HG03520 (cell line): Measurements from ENCODE around the gene FAM228A.
"Not testable (repeated sequence)": the region's sequence is repeated elsewhere in the genome, so short reads cannot be mapped to it uniquely, and the experiment has no call there.

Experiments
- ATAC-seq: cut with Tn5 transposase; IDR thresholded peaks from one replicate; pipeline ENCODE4 v1.9.1; 2021; ENCODE audit warnings: mild to moderate bottlenecking, moderate library complexity; ENCODE audit not compliant: unreplicated experiment

The FAM228A gene

DNA sequence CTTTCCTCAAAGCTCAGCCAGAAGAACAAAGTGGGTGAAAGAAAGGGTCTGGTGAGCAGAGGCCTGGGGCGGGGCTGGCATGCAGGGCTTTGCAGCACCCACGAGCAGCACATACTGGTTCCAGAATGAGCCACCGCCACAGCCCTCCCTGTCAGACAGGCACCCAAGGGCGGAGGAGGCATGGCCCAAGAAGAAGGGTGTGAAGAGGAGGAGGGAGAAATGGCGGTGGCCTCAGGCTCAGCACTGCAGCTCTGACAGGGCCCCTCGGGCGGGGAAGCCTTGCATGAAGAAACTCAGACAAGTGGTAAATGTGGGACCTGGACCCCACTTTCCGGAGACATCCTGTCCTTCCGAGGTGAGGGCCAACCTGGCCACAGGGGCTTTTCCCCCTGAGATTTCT, 15.7 kb downstream of the FAM228A start:
- ATAC-seq: no peak

DNA sequence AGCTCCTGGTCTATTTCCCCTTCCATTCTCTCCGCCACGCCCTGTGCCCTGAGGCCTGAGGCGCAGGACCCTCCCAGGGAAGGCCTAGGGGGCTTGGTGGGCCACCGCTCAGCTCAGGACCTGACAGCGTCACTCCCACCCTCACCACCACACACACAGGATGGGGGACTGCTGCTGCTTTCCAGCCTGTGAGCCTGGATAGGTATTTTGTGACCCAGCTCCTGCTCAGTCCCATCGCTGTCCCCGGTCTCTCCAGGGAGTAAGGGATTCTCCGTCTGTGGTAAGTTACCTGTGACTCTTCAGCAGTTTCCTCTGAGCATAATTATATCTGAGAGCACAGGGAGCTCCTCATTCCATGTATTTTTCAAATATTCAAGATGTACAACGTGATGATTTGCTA, 16.3 kb downstream of the FAM228A start:
- no peak for ATAC-seq

DNA sequence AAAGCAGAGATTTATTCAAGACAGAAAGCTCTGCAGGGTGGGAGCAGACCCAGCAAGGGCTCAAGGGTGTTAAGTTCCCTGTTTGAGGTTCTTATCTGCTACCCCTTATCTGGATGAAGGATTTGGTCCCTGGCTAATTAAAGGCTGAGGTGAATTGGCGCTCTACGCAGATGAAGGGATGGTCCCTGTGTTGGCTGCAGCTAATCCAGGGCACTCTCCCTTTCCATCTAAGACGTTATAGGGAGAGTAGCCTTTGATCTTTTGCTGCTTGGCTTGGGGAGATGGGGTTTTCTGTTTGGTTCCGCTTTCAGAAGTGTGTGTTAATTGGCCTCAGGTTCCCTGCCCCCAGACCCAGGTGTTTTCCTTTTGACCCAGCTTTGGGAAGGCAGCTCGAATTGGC, 17.0 kb downstream of the FAM228A start:
- ATAC-seq: no peak

DNA sequence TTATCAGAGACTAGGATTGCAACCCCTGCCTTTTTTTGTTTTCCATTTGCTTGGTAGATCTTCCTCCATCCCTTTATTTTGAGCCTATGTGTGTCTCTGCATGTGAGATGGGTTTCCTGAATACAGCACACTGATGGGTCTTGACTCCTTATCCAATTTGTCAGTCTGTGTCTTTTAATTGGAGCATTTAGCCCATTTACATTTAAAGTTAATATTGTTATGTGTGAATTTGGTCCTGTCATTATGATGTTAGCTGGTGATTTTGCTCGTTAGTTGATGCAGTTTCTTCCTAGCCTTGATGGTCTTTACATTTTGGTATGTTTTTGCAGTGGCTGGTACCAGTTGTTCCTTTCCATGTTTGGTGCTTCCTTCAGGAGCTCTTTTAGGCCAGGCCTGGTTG, 22.4 kb downstream of the FAM228A start:
- ATAC-seq: not testable (repeated sequence)

GRCh38 chr2:24199968-24200590, 25.2 kb downstream of the FAM228A start:
- ATAC-seq: no peak

DNA sequence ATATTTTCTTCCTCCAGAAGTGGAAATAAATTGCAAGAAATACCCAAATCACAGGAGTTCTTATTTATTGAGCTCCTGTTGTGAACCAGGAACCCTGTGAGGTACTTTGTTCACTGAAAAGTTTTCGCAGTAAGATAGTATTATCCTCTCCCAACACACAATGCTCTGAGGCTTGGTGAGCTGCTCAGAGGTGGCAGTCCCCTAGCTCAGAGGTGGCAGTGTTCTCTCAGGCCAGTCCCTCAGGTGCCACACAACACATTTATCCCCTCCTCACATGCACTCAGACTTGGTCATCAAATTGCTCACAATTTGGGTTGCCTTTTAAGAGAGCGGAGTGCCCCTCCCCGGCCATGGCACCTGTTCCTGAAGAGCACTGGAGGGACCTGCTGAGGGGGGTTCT, 25.9 kb downstream of the FAM228A start:
- no peak for ATAC-seq

DNA sequence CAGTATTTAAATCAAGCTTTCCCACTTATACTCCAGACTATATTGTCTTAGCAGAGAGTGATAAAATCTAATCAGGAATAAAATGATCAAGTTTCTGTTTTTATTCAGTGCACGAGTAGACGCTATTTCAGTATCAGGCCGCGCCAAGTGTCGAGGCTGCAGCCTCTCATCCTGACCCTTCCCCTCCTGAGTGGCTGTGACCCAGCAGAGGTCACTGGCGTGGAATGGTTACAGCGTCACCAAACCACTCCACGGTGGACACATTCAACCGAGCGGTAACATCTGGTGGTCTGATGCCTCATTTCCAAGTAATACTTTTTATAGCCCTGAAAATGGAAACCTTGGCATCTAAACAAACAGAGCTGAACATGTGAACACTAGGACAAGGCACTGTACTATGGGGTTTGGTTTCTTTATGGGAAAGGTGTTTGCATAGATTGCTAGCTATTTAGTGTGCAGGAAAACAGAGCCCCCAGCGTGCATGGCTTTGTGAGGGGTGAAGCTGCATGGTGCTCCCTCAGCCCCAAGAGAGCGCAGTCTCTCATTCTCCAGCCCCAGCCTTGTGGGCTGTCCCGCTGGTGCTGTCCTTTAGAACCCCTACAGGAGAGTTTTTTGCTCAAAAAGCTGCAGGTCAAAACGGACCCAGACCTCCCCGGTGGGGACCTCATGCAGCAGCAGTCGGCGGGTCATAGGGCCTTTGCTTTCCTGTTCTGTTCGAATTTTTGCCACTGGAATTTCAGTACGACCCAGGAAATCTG, 28.4 kb downstream of the FAM228A start:
- ATAC-seq: no peak

DNA sequence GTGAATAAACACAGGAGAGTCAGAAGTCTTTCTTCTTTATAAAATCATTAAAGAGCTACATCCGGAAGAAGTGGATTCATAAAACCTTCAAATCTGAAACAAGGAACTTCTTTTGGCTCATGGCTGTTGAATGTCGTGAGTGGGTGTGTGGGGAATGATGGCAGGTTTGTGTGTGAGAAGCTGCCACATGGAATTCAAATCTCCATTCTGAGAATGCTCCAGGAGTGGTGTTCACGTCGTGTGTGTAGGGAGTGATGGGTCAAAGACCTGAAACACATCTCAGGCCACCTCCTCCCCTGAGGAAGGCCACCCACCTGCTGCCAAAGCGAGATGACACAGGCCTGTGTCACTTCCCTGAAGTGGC, 28.9 kb downstream of the FAM228A start:
- no peak for ATAC-seq

DNA sequence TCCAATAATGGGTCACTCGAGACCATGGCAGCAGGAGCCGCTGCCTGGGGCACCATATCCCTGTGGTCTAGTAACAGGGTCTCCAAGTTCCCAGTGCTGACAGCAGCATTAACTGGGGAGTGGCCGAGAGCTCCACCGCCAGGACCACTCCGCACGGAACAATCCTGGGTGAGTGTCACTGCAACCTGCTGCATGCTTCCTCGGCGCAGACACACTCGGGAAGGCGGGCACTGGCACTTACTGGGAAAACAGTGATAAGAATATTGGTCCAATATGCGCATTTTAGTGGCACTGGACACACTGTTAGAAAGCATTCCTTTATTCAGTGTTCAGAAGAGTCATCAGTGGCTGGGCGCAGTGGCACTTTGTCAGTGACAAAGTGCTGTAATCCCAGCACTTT, 29.7 kb downstream of the FAM228A start:
- ATAC-seq: no peak

DNA sequence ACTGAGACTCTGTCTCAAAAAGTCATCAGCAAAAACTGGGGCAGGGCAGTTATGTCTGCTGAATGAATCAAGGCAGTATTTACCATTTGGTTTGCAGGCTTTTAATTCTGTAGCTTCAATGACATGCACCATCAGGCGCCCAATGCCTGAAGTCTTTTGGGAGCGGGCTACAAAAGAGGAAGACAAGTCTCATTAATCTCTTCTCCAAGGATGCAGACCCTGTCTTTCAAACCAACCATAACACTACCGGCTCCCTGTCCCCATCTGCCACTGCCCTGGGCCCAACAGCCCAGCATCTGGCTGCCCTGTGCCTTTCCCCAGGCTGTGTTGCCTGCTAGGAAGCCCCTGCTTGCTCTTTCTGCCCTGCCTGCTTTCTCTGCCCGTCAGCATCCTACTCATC, 30.3 kb downstream of the FAM228A start:
- no peak for ATAC-seq

- ATAC-seq: no peak
These were observed 31.4 kb downstream of the FAM228A start for GRCh38 chr2:24206242-24206641.

GRCh38 chr2:24206714-24207113, 31.9 kb downstream of the FAM228A start:
- no peak for ATAC-seq

DNA sequence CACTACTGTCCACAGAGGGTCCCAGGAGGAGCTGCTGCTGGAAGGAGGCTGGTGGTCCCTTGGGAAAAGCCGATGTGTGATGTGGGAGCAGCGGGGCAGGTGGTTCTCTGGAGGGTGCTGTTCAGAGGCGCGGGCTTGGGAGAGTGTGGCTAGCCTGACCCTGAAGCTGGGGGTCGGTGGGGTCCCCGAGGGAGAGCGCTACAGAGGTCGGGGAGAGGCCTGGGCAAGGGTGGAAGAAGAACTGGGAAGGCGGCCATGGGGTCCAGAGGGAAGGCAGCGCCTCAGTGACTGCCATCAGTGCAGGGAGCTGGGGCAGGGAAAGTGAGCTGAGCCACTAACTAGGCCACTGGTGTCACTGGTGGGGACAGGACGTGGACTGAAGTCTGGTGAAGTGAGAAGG, 32.5 kb downstream of the FAM228A start:
- no peak for ATAC-seq

- no peak for ATAC-seq
These were observed 33.6 kb downstream of the FAM228A start for GRCh38 chr2:24208490-24208889.

DNA sequence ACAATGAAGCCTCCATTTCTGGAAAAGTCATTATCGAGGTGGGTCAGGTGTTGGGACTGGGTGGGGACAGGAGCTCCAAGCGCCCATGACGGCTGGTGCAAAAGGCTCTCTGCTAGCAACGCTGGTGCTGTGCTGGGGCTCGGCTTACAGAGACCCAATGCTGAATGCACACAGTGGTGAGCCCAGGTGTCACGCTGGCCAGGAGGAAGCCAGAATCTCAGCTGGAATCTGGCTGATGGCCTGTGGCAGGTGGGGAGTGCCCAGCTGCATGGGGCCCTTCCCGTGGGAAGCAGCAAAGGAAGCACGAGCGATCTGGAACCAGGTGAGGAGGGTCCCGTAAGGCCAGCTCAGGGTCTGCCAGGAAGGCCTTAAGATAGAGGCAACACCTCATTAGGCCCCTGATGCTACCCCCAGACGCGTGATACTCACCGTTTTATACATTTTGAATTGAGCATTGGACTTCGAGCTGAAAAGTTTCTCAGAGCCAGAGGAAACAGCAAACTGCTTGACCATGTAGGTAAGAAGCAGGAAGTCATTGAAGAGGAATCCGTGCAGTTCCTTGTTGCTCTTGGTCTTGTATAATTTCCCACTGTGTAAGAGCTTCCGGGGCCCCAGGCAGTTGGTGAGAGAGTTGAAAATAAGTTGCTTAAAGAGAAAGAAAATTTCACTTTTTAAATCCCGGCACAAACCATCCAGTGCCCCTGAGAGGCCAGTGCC, 34.7 kb downstream of the FAM228A start:
- ATAC-seq: no peak

- no peak for ATAC-seq
These were observed 35.2 kb downstream of the FAM228A start for GRCh38 chr2:24210106-24210455.

DNA sequence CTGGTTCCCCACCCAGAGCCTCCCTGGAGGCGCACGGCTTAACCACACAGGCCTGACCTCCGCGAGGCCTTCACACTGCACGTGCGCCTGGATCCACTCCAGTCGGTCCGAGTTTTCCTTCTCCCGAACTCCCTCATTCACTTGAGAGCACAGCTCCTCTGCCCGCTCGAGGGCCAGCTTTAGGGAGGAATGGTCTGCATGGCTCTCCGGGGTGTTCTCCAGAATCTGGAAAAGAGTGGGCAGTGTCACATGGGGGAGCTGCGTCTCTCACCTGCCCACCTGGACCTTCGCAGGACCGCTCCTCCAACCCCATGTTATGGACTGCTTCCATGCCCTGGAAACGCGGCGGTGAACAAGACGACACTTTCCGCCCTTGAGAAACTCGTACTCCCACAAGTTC, 35.9 kb downstream of the FAM228A start:
- ATAC-seq: no peak

DNA sequence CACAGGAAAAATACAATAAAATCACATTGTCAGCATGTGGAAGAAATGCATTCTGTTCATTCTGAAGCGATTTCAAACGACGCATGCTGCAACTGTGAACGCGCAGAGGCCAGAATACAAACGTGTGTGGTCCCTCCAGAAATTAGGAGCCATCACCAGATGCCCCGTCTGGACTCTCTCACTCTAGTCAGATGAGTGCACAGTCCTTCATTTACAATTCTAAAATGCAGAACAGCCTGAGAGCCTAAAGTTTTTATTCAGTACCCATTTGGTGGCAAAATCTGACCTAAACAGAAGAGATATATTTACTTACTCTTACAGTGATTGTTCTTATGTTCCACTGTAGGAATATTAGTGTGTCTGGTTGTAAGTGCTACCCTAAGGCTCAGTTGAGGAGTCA, 36.6 kb downstream of the FAM228A start:
- no peak for ATAC-seq

GRCh38 chr2:24214880-24215279, 40.0 kb downstream of the FAM228A start:
- peak; percentile 97 for ATAC-seq

- ATAC-seq: no peak
These were observed 45.9 kb downstream of the FAM228A start for GRCh38 chr2:24220554-24221291.

DNA sequence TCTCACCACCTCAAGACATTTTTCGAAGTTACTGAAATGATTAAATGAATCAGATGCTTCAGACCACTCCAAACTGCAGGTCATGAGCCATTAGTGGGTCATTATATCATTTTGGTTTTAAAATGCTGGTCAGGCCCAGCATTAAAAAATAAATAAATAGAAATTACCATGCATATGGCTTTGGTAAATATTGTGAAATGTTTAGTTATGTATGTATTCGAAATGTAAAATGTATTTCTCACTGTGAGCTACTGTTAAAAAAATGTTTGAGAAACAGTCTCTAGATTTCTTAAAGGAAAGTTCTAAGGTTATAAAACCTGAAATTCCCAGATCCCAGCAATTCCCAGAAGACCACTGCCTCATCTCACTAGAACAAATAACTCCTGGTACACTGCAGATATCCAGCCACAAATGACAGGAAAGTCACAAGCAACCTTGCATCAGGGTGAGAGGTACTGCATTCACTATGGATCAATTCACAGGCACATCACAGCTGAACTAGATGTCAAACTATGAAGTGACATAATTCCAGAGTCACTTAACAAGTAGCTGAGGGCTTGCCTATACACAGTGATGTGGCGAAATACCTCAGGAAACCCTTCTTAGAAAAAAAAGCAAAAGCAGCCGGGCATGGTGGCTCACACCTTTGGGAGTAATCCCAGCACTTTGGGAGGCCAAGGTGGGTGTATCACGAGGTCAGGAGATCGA, 46.6 kb downstream of the FAM228A start:
- ATAC-seq: no peak
